Activated CD8-positive, alpha-beta memory T cell treated with anti-CD3 and anti-CD28 coated beads, Interleukin-2, amount 10 ng/mL, durations not matched to agents 7 days and 5 days (primary cell): ENCODE data around the gene GAL. TPM values are rescaled to one million over a fixed set of nuclear protein-coding genes. Genes with fewer than 3 reads are reported as not detected.

Experiments used
- ATAC-seq: fragments of 150-1000 bp; cut with Tn5 transposase; one replicate; pipeline ENCODE4 v1.10.0; 2021; ENCODE audit warnings: moderate library complexity
- CTCF ChIA-PET: fragments of 350-600 bp; sonication (Branson Sonifier 250); formaldehyde crosslinking; loops from one replicate; lab custom pipeline; 2021; ENCODE audit warnings: antibody characterized with exemption; lab: Charles Lee
- DNase-seq: peaks from one replicate; pipeline ENCODE4 v3.0.0-alpha.2; 2020
- H3K27ac Mint-ChIP-seq: one replicate; pipeline ENCODE4 v1.8.0; 2021; ENCODE audit warnings: mild to moderate bottlenecking, mixed read lengths
- H3K27me3 Mint-ChIP-seq: one replicate; pipeline ENCODE4 v1.8.0; 2021; ENCODE audit warnings: mixed read lengths
- H3K36me3 Mint-ChIP-seq: one replicate; pipeline ENCODE4 v1.8.0; 2021; ENCODE audit warnings: mild to moderate bottlenecking, mixed read lengths
- H3K4me1 Mint-ChIP-seq: one replicate; pipeline ENCODE4 v1.8.0; 2021; ENCODE audit warnings: mixed read lengths
- H3K4me3 Mint-ChIP-seq: one replicate; pipeline ENCODE4 v1.8.0; 2021; ENCODE audit warnings: mild to moderate bottlenecking, moderate library complexity, mixed read lengths
- H3K9me3 Mint-ChIP-seq: one replicate; pipeline ENCODE4 v1.8.0; 2022; ENCODE audit warnings: low read depth, mixed read lengths
- total RNA-seq, 2 experiments: library from RNA; stranded (reverse); gene quantifications; one replicate each; pipeline ENCODE4 v1.2.3, GENCODE V29; 2021

Gene GAL
- total RNA-seq, 2 experiments from 2014 or later = not detected

- no peaks in the 10 kb centered on the region for H3K4me1 Mint-ChIP-seq
- H3K36me3 Mint-ChIP-seq = no peaks in the 10 kb centered on the region
- H3K9me3 Mint-ChIP-seq = no peaks in the 10 kb centered on the region
- CTCF ChIA-PET = no interaction called here
- ATAC-seq (no peak), DNase-seq (no peak)
- no peak overlapping the region for H3K4me3 Mint-ChIP-seq
- H3K27me3 Mint-ChIP-seq = peaks cover 7% of the 10 kb centered on the region
- no peak overlapping the region for H3K27ac Mint-ChIP-seq
Observed at GRCh38 chr11:68652683-68653156, 31.6 kb upstream of the GAL start.

GRCh38 chr11:68653486-68654430 lies 30.6 kb upstream of the GAL start:
- Mint-ChIP-seq H3K4me3 (no peak overlapping the region), H3K27me3 (peaks cover 7% of the 10 kb centered on the region), H3K9me3 (no peaks in the 10 kb centered on the region), H3K27ac (no peak overlapping the region), H3K36me3 (no peaks in the 10 kb centered on the region), H3K4me1 (no peaks in the 10 kb centered on the region)
- ATAC-seq (no peak), DNase-seq (no peak)
- CTCF ChIA-PET = no interaction called here

GRCh38 chr11:68654978-68655377 lies 29.4 kb upstream of the GAL start:
- no peaks in the 10 kb centered on the region for H3K4me1 Mint-ChIP-seq
- no peak for ATAC-seq
- H3K4me3 Mint-ChIP-seq = no peak overlapping the region
- peaks cover 7% of the 10 kb centered on the region for H3K27me3 Mint-ChIP-seq
- DNase-seq = no peak
- H3K36me3 Mint-ChIP-seq = no peaks in the 10 kb centered on the region
- H3K27ac Mint-ChIP-seq = no peak overlapping the region
- CTCF ChIA-PET = no interaction called here
- no peaks in the 10 kb centered on the region for H3K9me3 Mint-ChIP-seq

- H3K36me3 Mint-ChIP-seq = no peaks in the 10 kb centered on the region
- H3K9me3 Mint-ChIP-seq = no peaks in the 10 kb centered on the region
- no peak for DNase-seq
- CTCF ChIA-PET = no interaction called here
- H3K27me3 Mint-ChIP-seq = peaks cover 3% of the 10 kb centered on the region
- no peak for ATAC-seq
- H3K4me3 Mint-ChIP-seq = no peak overlapping the region
- H3K4me1 Mint-ChIP-seq = no peaks in the 10 kb centered on the region
- H3K27ac Mint-ChIP-seq = no peak overlapping the region
Observed at GRCh38 chr11:68655406-68655805, 28.9 kb upstream of the GAL start.

- Mint-ChIP-seq H3K36me3 (no peaks in the 10 kb centered on the region), H3K27me3 (peaks cover 3% of the 10 kb centered on the region), H3K27ac (no peak overlapping the region), H3K9me3 (no peaks in the 10 kb centered on the region), H3K4me1 (no peaks in the 10 kb centered on the region), H3K4me3 (no peak overlapping the region)
- ATAC-seq = no peak
- CTCF ChIA-PET = no interaction called here
- DNase-seq = no peak
Observed at GRCh38 chr11:68655806-68656205, 28.5 kb upstream of the GAL start.

- ATAC-seq (no peak), DNase-seq (no peak)
- CTCF ChIA-PET = no interaction called here
- peaks cover 3% of the 10 kb centered on the region for H3K27me3 Mint-ChIP-seq
- H3K27ac Mint-ChIP-seq = no peak overlapping the region
- H3K4me3 Mint-ChIP-seq = no peak overlapping the region
- no peaks in the 10 kb centered on the region for H3K36me3 Mint-ChIP-seq
- H3K4me1 Mint-ChIP-seq = no peaks in the 10 kb centered on the region
- H3K9me3 Mint-ChIP-seq = no peaks in the 10 kb centered on the region
Observed at GRCh38 chr11:68657021-68657780, 27.1 kb upstream of the GAL start.

GRCh38 chr11:68658097-68658496 lies 26.2 kb upstream of the GAL start:
- Mint-ChIP-seq H3K4me1 (no peaks in the 10 kb centered on the region), H3K36me3 (no peaks in the 10 kb centered on the region), H3K27me3 (peaks cover 3% of the 10 kb centered on the region), H3K4me3 (no peak overlapping the region), H3K27ac (no peak overlapping the region), H3K9me3 (no peaks in the 10 kb centered on the region)
- CTCF ChIA-PET = no interaction called here
- no peak for ATAC-seq
- DNase-seq = no peak

GRCh38 chr11:68658661-68659060 lies 25.7 kb upstream of the GAL start:
- Mint-ChIP-seq H3K27me3 (peaks cover 3% of the 10 kb centered on the region), H3K9me3 (no peaks in the 10 kb centered on the region), H3K4me1 (no peaks in the 10 kb centered on the region), H3K4me3 (no peak overlapping the region), H3K27ac (no peak overlapping the region), H3K36me3 (no peaks in the 10 kb centered on the region)
- no peak for ATAC-seq
- CTCF ChIA-PET = no interaction called here
- no peak for DNase-seq

- ATAC-seq = no peak
- no peak overlapping the region for H3K27ac Mint-ChIP-seq
- CTCF ChIA-PET = no interaction called here
Observed at GRCh38 chr11:68659158-68659921, 25.0 kb upstream of the GAL start.

GRCh38 chr11:68660066-68660810 lies 24.1 kb upstream of the GAL start:
- no peak overlapping the region for H3K4me3 Mint-ChIP-seq
- ATAC-seq (no peak), DNase-seq (no peak)
- H3K27me3 Mint-ChIP-seq = peaks cover 3% of the 10 kb centered on the region
- H3K36me3 Mint-ChIP-seq = no peaks in the 10 kb centered on the region
- H3K4me1 Mint-ChIP-seq = no peaks in the 10 kb centered on the region
- no peak overlapping the region for H3K27ac Mint-ChIP-seq
- no peaks in the 10 kb centered on the region for H3K9me3 Mint-ChIP-seq
- CTCF ChIA-PET = no interaction called here

More at GRCh38 chr11:68659158-68659921, 25.0 kb upstream of the GAL start:
- Mint-ChIP-seq H3K36me3 (no peaks in the 10 kb centered on the region), H3K9me3 (no peaks in the 10 kb centered on the region), H3K4me1 (no peaks in the 10 kb centered on the region), H3K4me3 (no peak overlapping the region), H3K27me3 (peaks cover 3% of the 10 kb centered on the region)
- no peak for DNase-seq

GRCh38 chr11:68661014-68661413 lies 23.3 kb upstream of the GAL start:
- CTCF ChIA-PET = no interaction called here
- no peak overlapping the region for H3K27ac Mint-ChIP-seq
- H3K4me3 Mint-ChIP-seq = no peak overlapping the region
- no peaks in the 10 kb centered on the region for H3K9me3 Mint-ChIP-seq
- no peaks in the 10 kb centered on the region for H3K27me3 Mint-ChIP-seq
- no peaks in the 10 kb centered on the region for H3K4me1 Mint-ChIP-seq
- no peaks in the 10 kb centered on the region for H3K36me3 Mint-ChIP-seq
- no peak for ATAC-seq
- no peak for DNase-seq

GRCh38 chr11:68661697-68662603 lies 22.4 kb upstream of the GAL start:
- Mint-ChIP-seq H3K9me3 (no peaks in the 10 kb centered on the region), H3K27me3 (no peaks in the 10 kb centered on the region), H3K36me3 (no peaks in the 10 kb centered on the region), H3K27ac (no peak overlapping the region), H3K4me1 (no peaks in the 10 kb centered on the region), H3K4me3 (no peak overlapping the region)
- no peak for DNase-seq
- CTCF ChIA-PET = no interaction called here
- ATAC-seq = no peak
